ENCODE data around the gene RCSD1.
A peak's percentile ranks its signal among the peaks of the same experiment; 100 is the strongest.

RCSD1 gene

GRCh38 chr1:167693425-167694045, 63.5 kb downstream of the RCSD1 start:
- H3K4me3 ChIP-seq (ENCODE audit: low read depth, low read length) = no peak overlapping the region
- DNase-seq (ENCODE audit: low read depth) = no peak
- no peak for TF ChIP-seq CTCF (IDR thresholded peaks at IDR 0.05; ENCODE audit: control insufficient read depth, extremely low read depth, insufficient read depth)

GRCh38 chr1:167694691-167695090, 64.7 kb downstream of the RCSD1 start:
- no peak overlapping the region for H3K4me3 ChIP-seq (ENCODE audit: low read depth, low read length)
- DNase-seq (ENCODE audit: low read depth) = no peak
- TF ChIP-seq CTCF (IDR thresholded peaks at IDR 0.05; ENCODE audit: control insufficient read depth, extremely low read depth, insufficient read depth) = no peak

- H3K4me3 ChIP-seq (ENCODE audit: low read depth, low read length) = no peak overlapping the region
- no peak for DNase-seq (ENCODE audit: low read depth)
- TF ChIP-seq CTCF (IDR thresholded peaks at IDR 0.05; ENCODE audit: control insufficient read depth, extremely low read depth, insufficient read depth) = no peak
These were observed 65.1 kb downstream of the RCSD1 start for GRCh38 chr1:167695147-167695546.

- H3K4me3 ChIP-seq (ENCODE audit: low read depth, low read length) = no peak overlapping the region
- TF ChIP-seq CTCF (IDR thresholded peaks at IDR 0.05; ENCODE audit: control insufficient read depth, extremely low read depth, insufficient read depth) = no peak
- DNase-seq (ENCODE audit: low read depth) = no peak
These were observed 65.9 kb downstream of the RCSD1 start for GRCh38 chr1:167695756-167696561.

- peak; percentile 73 for DNase-seq (ENCODE audit: low read depth)
- no peak overlapping the region for H3K4me3 ChIP-seq (ENCODE audit: low read depth, low read length)
- TF ChIP-seq CTCF (IDR thresholded peaks at IDR 0.05; ENCODE audit: control insufficient read depth, extremely low read depth, insufficient read depth) = no peak
These were observed 67.7 kb downstream of the RCSD1 start for GRCh38 chr1:167697667-167698141.

- TF ChIP-seq CTCF (IDR thresholded peaks at IDR 0.05; ENCODE audit: control insufficient read depth, extremely low read depth, insufficient read depth) = no peak
- no peak overlapping the region for H3K4me3 ChIP-seq (ENCODE audit: low read depth, low read length)
- DNase-seq (ENCODE audit: low read depth) = no peak
These were observed 68.3 kb downstream of the RCSD1 start for GRCh38 chr1:167698313-167698712.

Data from LNCaP clone FGC (cell line).